ENCODE measurements around the gene ARNT2. TPM values are rescaled to one million over a fixed set of nuclear protein-coding genes. Genes with fewer than 3 reads are reported as not detected.

The ARNT2 gene
- total RNA-seq, 1 donor from 2014 or later: 3.6 TPM

GRCh38 chr15:80500021-80500420 lies 95.8 kb downstream of the ARNT2 start:
- no peak for DNase-seq
- peaks cover 22% of the 10 kb centered on the region for H3K4me1 ChIP-seq
- peaks cover 4% of the 10 kb centered on the region for H3K9me3 ChIP-seq (replicated peaks)
- no peak overlapping the region for H3K27ac ChIP-seq (replicated peaks)
- no peaks in the 10 kb centered on the region for H3K36me3 ChIP-seq
- intact Hi-C loops (cut with micrococcal nuclease): no loop called here
- H3K4me3 ChIP-seq: no peak overlapping the region
- no peaks in the 10 kb centered on the region for H3K27me3 ChIP-seq (ENCODE audit: low read depth)
- TF ChIP-seq CTCF (IDR thresholded peaks at IDR 0.05; ENCODE audit: borderline replicate concordance): no peak

DNA sequence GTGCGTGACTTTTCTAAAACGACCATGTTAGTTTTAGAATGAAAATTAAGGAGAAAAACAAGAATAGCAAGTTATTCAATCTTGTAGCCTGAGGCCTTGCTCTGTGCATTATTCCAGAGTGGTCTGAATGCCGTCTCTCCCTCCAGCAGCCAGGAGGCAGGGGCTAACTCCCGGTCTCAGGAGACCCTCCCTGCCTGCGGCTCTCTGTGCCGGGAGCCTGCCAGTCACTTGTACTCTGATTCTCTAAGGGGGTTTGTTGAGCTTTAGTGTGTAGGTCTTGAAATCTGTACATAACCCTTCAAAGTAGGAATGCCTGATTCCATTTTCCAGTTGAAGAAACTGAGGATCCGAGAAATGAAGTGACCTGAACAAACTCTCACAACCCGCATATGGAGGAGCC lies 97.3 kb downstream of the ARNT2 start:
- DNase-seq: no peak
- Histone ChIP-seq H3K4me1 (peaks cover 22% of the 10 kb centered on the region), H3K4me3 (no peak overlapping the region), H3K9me3 (replicated peaks) (peaks cover 8% of the 10 kb centered on the region), H3K27ac (replicated peaks) (no peak overlapping the region), H3K36me3 (no peaks in the 10 kb centered on the region), H3K27me3 (ENCODE audit: low read depth) (no peaks in the 10 kb centered on the region)
- intact Hi-C loops (cut with micrococcal nuclease): no loop called here
- no peak for TF ChIP-seq CTCF (IDR thresholded peaks at IDR 0.05; ENCODE audit: borderline replicate concordance)

DNA sequence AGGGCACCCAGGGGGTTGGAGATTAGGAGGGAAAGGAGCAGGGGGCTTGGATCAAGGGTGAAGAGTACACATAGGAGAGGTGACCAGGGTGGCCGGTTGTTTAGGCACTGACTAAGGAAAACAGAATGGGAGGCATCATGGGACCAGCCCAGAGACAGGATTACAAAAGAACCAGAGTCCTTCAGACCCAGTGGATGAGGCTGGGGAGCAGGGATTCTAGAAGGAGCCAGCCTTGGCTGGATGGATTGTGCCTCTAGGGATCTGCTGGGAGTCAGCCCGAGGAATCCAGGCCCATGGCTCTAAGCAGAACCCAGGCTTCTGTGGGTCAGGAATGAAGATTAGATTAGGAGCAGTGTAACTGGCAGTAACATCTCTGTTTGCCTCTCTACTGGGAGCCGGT lies 98.6 kb downstream of the ARNT2 start:
- intact Hi-C loops (cut with micrococcal nuclease): no loop called here

DNA sequence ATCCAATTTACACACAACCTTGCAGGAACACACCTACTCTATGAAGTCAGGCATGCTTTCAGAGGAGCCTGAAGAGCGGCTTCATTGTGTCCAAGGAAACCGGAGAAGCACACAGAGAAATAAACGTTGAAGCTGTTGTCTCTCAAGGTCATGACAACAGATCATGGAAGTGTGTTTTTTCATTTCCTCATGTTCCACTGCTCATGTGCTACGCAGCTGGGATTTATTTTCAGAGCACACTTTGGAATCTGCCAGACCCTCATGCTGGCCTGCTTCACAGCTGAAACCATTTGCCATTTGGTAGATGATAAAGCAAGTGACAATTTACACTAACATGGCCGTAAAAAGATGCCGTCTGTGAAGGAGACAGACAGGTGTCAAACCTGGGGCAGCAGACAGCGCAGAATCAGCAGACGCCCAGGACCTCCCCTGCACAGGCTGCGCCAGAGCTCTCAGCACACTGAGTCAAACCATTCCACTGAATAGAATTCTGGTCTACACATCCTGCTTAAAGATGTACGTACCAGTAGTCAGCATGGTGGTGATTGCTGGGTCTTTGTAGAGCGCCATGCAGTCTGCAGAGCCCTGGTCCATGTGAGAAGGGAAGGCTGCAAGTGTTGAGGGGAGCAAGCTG lies 99.3 kb downstream of the ARNT2 start:
- peak overlapping the region; percentile 59 for H3K27ac ChIP-seq (replicated peaks)

More for the DNA sequence above, 98.6 kb downstream of the ARNT2 start:
- Histone ChIP-seq H3K9me3 (replicated peaks) (peaks cover 8% of the 10 kb centered on the region), H3K4me1 (peaks cover 31% of the 10 kb centered on the region), H3K36me3 (no peaks in the 10 kb centered on the region), H3K4me3 (no peak overlapping the region), H3K27me3 (ENCODE audit: low read depth) (no peaks in the 10 kb centered on the region), H3K27ac (replicated peaks) (peak overlapping the region; percentile 59)
- no peak for TF ChIP-seq CTCF (IDR thresholded peaks at IDR 0.05; ENCODE audit: borderline replicate concordance)
- DNase-seq: no peak

GRCh38 chr15:80504931-80505330 lies 100.7 kb downstream of the ARNT2 start:
- Histone ChIP-seq H3K27ac (replicated peaks) (no peak overlapping the region), H3K4me1 (peaks cover 32% of the 10 kb centered on the region), H3K9me3 (replicated peaks) (peaks cover 8% of the 10 kb centered on the region), H3K4me3 (no peak overlapping the region), H3K27me3 (ENCODE audit: low read depth) (no peaks in the 10 kb centered on the region), H3K36me3 (no peaks in the 10 kb centered on the region)
- DNase-seq: no peak
- intact Hi-C loops (cut with micrococcal nuclease): no loop called here
- TF ChIP-seq CTCF (IDR thresholded peaks at IDR 0.05; ENCODE audit: borderline replicate concordance): no peak

More for the DNA sequence above, 99.3 kb downstream of the ARNT2 start:
- Histone ChIP-seq H3K4me1 (peaks cover 32% of the 10 kb centered on the region), H3K4me3 (no peak overlapping the region), H3K27me3 (ENCODE audit: low read depth) (no peaks in the 10 kb centered on the region), H3K36me3 (no peaks in the 10 kb centered on the region), H3K9me3 (replicated peaks) (peaks cover 8% of the 10 kb centered on the region)
- no peak for DNase-seq
- no peak for TF ChIP-seq CTCF (IDR thresholded peaks at IDR 0.05; ENCODE audit: borderline replicate concordance)
- intact Hi-C loops (cut with micrococcal nuclease): no loop called here

Measured in left ventricle myocardium inferior (tissue), 1 donor.